ENCODE results near the gene ADGRA1. TPM values are rescaled to one million over a fixed set of nuclear protein-coding genes. Genes with fewer than 3 reads are reported as not detected.

The ADGRA1 gene
- total and polyA plus RNA-seq, 2 of the 8 experiments (the other 6 are each of a cell fraction or from before 2014, with no cell fraction given), result 0.17 to 0.21 TPM

DNA sequence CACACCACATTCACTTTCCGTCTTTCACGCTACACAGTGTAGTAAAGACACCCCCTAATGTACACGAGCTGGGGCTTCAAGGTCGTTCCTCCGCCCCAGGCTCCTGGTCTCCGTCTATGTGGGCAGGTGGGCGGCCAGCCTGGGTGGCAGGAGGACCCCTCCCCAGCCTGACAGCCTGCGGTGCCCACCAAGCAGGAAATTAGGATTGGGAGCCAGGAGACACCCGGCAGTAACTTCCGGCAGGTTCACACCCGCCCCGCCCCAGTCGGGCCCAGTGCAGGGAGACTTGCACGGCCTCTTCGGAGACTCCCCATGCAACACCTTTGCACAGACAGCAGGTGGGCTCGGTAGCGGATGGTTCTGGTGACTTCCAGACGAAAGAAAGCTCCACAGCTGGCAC, 27.7 kb upstream of the ADGRA1 start:
- no peak overlapping the region for H2AFZ ChIP-seq (ENCODE audit: low read length)
- no peaks in the 10 kb centered on the region; a peak in 1 of 4 replicates for H3K9me3 ChIP-seq (ENCODE audit: insufficient read depth in 2 of 2, low read depth in 1 of 2, low read length in 1 of 2)
- no peak overlapping the region for H3K9ac ChIP-seq (replicated peaks in 1 of 4; ENCODE audit: extremely low read depth in 1 of 4, low read depth in 3 of 4, low read length in 3 of 4)
- no peaks in the 10 kb centered on the region for H3K79me1 ChIP-seq (ENCODE audit: low read depth, low read length)
- H2BK5ac ChIP-seq (ENCODE audit: low read depth, low read length), result no peak overlapping the region
- no peaks in the 10 kb centered on the region for H3K36me3 ChIP-seq (ENCODE audit: control insufficient read depth in 2 of 4, insufficient read depth in 4 of 4, low read length in 3 of 4)
- H3K23me2 ChIP-seq (ENCODE audit: low read depth, low read length), result no peaks in the 10 kb centered on the region
- no peak overlapping the region for H2BK120ac ChIP-seq (replicated peaks; ENCODE audit: low read depth, low read length)
- H3K27me3 ChIP-seq (replicated peaks in 1 of 4; ENCODE audit: control insufficient read depth in 3 of 4, extremely low read depth in 1 of 4, insufficient read depth in 3 of 4, low read length in 3 of 4), result no peaks in the 10 kb centered on the region
- H4K20me1 ChIP-seq (replicated peaks in 1 of 2; ENCODE audit: control insufficient read depth in 1 of 2, insufficient read depth in 2 of 2, low read length in 2 of 2), result no peaks in the 10 kb centered on the region
- CTCF ChIA-PET (ENCODE audit: partially characterized antibody), result interaction anchor here (1.8 to 2.2 kb wide), 2 partner anchors 10 to 64 kb away, joined by 4 to 5 read pairs; no protein-coding TSS in a partner anchor
- peak overlapping the region; percentile 68; the same call in 1 of the 2 replicates for H4K8ac ChIP-seq (ENCODE audit: extremely low read depth, insufficient read depth, low read length)
- POLR2A ChIA-PET (ENCODE audit: partially characterized antibody), result interaction anchor here (1.2 kb wide), 1 partner anchor 13 kb away, joined by 3 read pairs; no protein-coding TSS in a partner anchor
- no peak overlapping the region for H3K4me2 ChIP-seq (ENCODE audit: insufficient read depth in 1 of 2, low read depth in 2 of 2, low read length in 2 of 2)
- H3K14ac ChIP-seq (ENCODE audit: insufficient read length), result no peak overlapping the region
- H3K4me3 ChIP-seq (ENCODE audit: extremely low read depth in 1 of 4, insufficient read depth in 2 of 4, low read depth in 3 of 4, low read length in 4 of 4), result no peak overlapping the region
- no peak overlapping the region for H3K27ac ChIP-seq (ENCODE audit: low read depth, low read length)
- DNase-seq (ENCODE audit: low read depth in 1 of 2, low spot score in 2 of 2), result no peak
- H2BK12ac ChIP-seq (ENCODE audit: low read depth, low read length), result no peak overlapping the region
- no peak overlapping the region for H4K5ac ChIP-seq (ENCODE audit: insufficient read length, low read depth, low read length)
- no peaks in the 10 kb centered on the region for H3K79me2 ChIP-seq (ENCODE audit: control insufficient read depth in 1 of 2, insufficient read depth in 2 of 2, low read length in 2 of 2)
- no peak overlapping the region for H3K4ac ChIP-seq (replicated peaks; ENCODE audit: insufficient read length, low read depth, low read length)
- no peak overlapping the region for H3K56ac ChIP-seq (replicated peaks; ENCODE audit: insufficient read length, low read depth, low read length)
- H2BK20ac ChIP-seq (ENCODE audit: low read length), result no peak overlapping the region
- FAIRE-seq, result no peak
- no peak overlapping the region for H3K23ac ChIP-seq (ENCODE audit: insufficient read length)
- no peak overlapping the region for H4K91ac ChIP-seq (replicated peaks; ENCODE audit: insufficient read length, low read length)
- WGBS, 2 experiments (ENCODE audit: extremely low coverage in 1 of 2, insufficient coverage in 1 of 2, insufficient read length in 1 of 2, insufficient replicate concordance in 2 of 2, low coverage in 1 of 2, low lambda C conversion rate in 2 of 2, missing lambda C conversion rate in 1 of 2), result 93% methylated on average over 17 of the region's 18 CpGs; no CpG with 5 or more reads in 1 of the 2 experiments
- H3K18ac ChIP-seq (ENCODE audit: extremely low read depth, low read length), result no peak overlapping the region
- TF ChIP-seq JUN (IDR thresholded peaks at IDR 0.05; ENCODE audit: low read depth, low read length) (no peak), POU5F1 (IDR thresholded peaks at IDR 0.05; ENCODE audit: low read depth, low read length) (no peak), RAD21 (IDR thresholded peaks at IDR 0.05 in 1 of 2, conservative IDR thresholded peaks at IDR 0.05 in 1 of 2; ENCODE audit: low read depth in 2 of 2, low read length in 2 of 2) (no peak), TBP (IDR thresholded peaks at IDR 0.05; ENCODE audit: low read depth, low read length) (no peak), CBX8 (IDR thresholded peaks at IDR 0.05; ENCODE audit: borderline replicate concordance, low read depth, low read length) (no peak), TAF7 (optimal IDR thresholded peaks at IDR 0.05; ENCODE audit: borderline replicate concordance, low read depth, low read length) (no peak), SUZ12 (IDR thresholded peaks at IDR 0.05; ENCODE audit: low read length) (no peak), SP1 (IDR thresholded peaks at IDR 0.05; ENCODE audit: low read depth, low read length) (no peak), JUND (IDR thresholded peaks at IDR 0.05; ENCODE audit: low read length) (no peak), RBBP5 (IDR thresholded peaks at IDR 0.05; ENCODE audit: borderline replicate concordance, low read depth, low read length) (no peak)
- H3K4me1 ChIP-seq (replicated peaks in 1 of 4; ENCODE audit: control insufficient read depth in 3 of 4, insufficient read depth in 4 of 4, low read length in 3 of 4), result no peaks in the 10 kb centered on the region
- no peak overlapping the region for H2AK5ac ChIP-seq (ENCODE audit: low read depth, low read length)
- no peak overlapping the region for H2BK15ac ChIP-seq (ENCODE audit: low read length)
